HK-2 (cell line): ENCODE results near the gene ADSS1.
"Not testable (repeated sequence)": the region's sequence is repeated elsewhere in the genome, so short reads cannot be mapped to it uniquely, and the experiment has no call there.

Source experiments
- DNase-seq: peaks from one replicate; pipeline ENCODE4 v3.0.0-alpha.2; 2018; ENCODE audit not compliant: unreplicated experiment

Gene ADSS1

GRCh38 chr14:104750056-104750752 lies 26.2 kb downstream of the ADSS1 start:
- no peak for DNase-seq

- not testable (repeated sequence) for DNase-seq
These were observed 26.7 kb downstream of the ADSS1 start for GRCh38 chr14:104750753-104751057.

- DNase-seq: no peak
These were observed 27.8 kb downstream of the ADSS1 start for GRCh38 chr14:104751539-104752422.

GRCh38 chr14:104752423-104752734 lies 28.4 kb downstream of the ADSS1 start:
- no peak for DNase-seq

GRCh38 chr14:104752735-104753527 lies 28.9 kb downstream of the ADSS1 start, which contains the start of gene SIVA1:
Gene SIVA1, plus strand, starts transcription at chr14:104753147. Its CDS starts 55 bp downstream, at chr14:104753202.
- peak; percentile 100 for DNase-seq

- DNase-seq: no peak
These were observed 29.6 kb downstream of the ADSS1 start for GRCh38 chr14:104753528-104754212.

- no peak for DNase-seq
These were observed 30.3 kb downstream of the ADSS1 start for GRCh38 chr14:104754213-104754851.

GRCh38 chr14:104755621-104756020 lies 31.6 kb downstream of the ADSS1 start:
- no peak for DNase-seq

GRCh38 chr14:104756477-104757237 lies 32.6 kb downstream of the ADSS1 start:
- no peak for DNase-seq

- DNase-seq: no peak
These were observed 33.2 kb downstream of the ADSS1 start for GRCh38 chr14:104757238-104757585.

GRCh38 chr14:104757681-104758392 lies 33.8 kb downstream of the ADSS1 start:
- DNase-seq: no peak

GRCh38 chr14:104758981-104759969 lies 35.2 kb downstream of the ADSS1 start:
- no peak for DNase-seq

- DNase-seq: no peak
These were observed 41.5 kb downstream of the ADSS1 start for GRCh38 chr14:104765517-104765916.

GRCh38 chr14:104766256-104766862 lies 42.3 kb downstream of the ADSS1 start:
- DNase-seq: no peak

GRCh38 chr14:104766863-104767633 lies 43.0 kb downstream of the ADSS1 start:
- no peak for DNase-seq

GRCh38 chr14:104767634-104767918 lies 43.5 kb downstream of the ADSS1 start:
- DNase-seq: no peak

GRCh38 chr14:104768437-104769323 lies 44.7 kb downstream of the ADSS1 start:
- peak; percentile 97 for DNase-seq
